HG03103 (cell line): ENCODE measurements around the gene LRBA.

ENCODE experiments used
- ATAC-seq: cut with Tn5 transposase; IDR thresholded peaks from one replicate; pipeline ENCODE4 v1.9.1; 2021; ENCODE audit warnings: low read depth; ENCODE audit not compliant: unreplicated experiment

The LRBA gene

GRCh38 chr4:150261571-150261970 lies 753.5 kb downstream of the LRBA start:
- ATAC-seq = no peak

- ATAC-seq = no peak
These were observed 755.1 kb downstream of the LRBA start for GRCh38 chr4:150259861-150260567.

- no peak for ATAC-seq
These were observed 756.5 kb downstream of the LRBA start for GRCh38 chr4:150258569-150258968.

GRCh38 chr4:150256841-150257730 lies 758.0 kb downstream of the LRBA start:
- no peak for ATAC-seq

- ATAC-seq = no peak
These were observed 758.9 kb downstream of the LRBA start for GRCh38 chr4:150256225-150256620.

GRCh38 chr4:150255610-150256224 lies 759.4 kb downstream of the LRBA start:
- ATAC-seq = no peak

- ATAC-seq = no peak
These were observed 761.0 kb downstream of the LRBA start for GRCh38 chr4:150253965-150254630.

- ATAC-seq = no peak
These were observed 761.7 kb downstream of the LRBA start for GRCh38 chr4:150253416-150253815.

GRCh38 chr4:150252741-150253140 lies 762.3 kb downstream of the LRBA start:
- no peak for ATAC-seq

GRCh38 chr4:150252306-150252705 lies 762.8 kb downstream of the LRBA start:
- ATAC-seq = no peak

- ATAC-seq = no peak
These were observed 763.3 kb downstream of the LRBA start for GRCh38 chr4:150251752-150252190.

GRCh38 chr4:150250998-150251651 lies 764.0 kb downstream of the LRBA start:
- ATAC-seq = no peak

- ATAC-seq = no peak
These were observed 764.6 kb downstream of the LRBA start for GRCh38 chr4:150250293-150250997.

GRCh38 chr4:150248181-150248580 lies 766.9 kb downstream of the LRBA start:
- no peak for ATAC-seq

GRCh38 chr4:150247184-150247583 lies 767.9 kb downstream of the LRBA start:
- no peak for ATAC-seq

- no peak for ATAC-seq
These were observed 770.5 kb downstream of the LRBA start for GRCh38 chr4:150244600-150244999.

- ATAC-seq = no peak
These were observed 771.2 kb downstream of the LRBA start for GRCh38 chr4:150243932-150244331.

- ATAC-seq = no peak
These were observed 772.1 kb downstream of the LRBA start for GRCh38 chr4:150242820-150243458.

- ATAC-seq = no peak
These were observed 775.1 kb downstream of the LRBA start for GRCh38 chr4:150240011-150240410.
